NCI-H2196 (cell line): ENCODE data around the gene CEP78.

ENCODE experiments used
- DNase-seq: peaks from one replicate; lab custom pipeline; 2025; ENCODE audit not compliant: unreplicated experiment; lab: John Stamatoyannopoulos, UW

CEP78 gene

DNA sequence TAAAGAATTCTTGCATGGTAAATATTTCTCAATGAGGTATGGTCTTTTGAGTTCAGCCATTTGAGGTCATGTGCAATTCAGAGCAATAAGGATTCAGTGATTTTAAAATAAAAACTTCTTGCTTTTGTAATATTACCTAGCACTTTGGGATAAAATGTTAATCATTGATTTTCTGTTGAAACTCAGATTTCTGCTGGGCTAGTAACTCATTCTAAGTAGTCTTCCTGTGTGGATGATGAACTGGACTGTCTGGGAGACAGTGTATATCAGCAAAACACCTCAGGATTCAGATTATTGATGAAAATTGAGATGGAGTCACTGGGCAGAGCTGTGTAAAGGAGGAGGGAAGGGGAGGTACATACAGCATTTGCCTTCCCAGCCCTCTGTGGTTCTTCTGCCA is 50.2 kb downstream of the CEP78 start:
- no peak for DNase-seq

GRCh38 chr9:78286946-78287388 is 51.1 kb downstream of the CEP78 start:
- DNase-seq, result no peak

DNA sequence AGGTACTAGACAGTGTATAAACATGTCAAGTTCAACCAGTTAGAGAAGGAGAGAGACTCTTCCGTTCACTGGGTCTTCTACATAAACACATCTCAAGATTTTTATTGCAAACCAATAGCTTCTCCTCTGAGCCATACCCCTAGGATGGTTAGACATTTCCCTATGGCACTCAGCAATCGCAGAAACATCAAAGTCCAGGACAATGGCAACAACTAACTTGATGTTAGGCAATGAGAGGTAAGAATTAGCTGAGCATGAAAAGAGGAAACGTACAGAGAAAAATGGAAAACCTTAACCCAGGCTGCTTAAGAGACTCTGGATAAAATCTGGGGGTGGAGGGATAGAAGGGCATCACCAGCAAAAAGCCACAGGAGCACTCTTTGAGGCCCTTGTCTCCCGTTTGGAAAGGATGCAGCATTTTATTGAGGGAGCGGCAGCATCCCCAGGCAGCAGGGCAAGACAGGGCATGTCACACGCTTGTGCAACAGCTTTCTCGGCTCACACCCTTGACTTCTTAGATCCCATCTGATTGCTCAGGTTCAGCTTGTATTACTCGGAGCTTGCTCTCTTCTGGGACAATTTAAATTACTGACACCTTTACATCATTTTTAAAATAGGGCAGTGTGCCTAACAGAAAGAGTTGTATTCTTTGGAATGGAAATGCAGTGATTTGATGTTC is 52.5 kb downstream of the CEP78 start:
- no peak for DNase-seq

- DNase-seq, result no peak
These were observed 53.6 kb downstream of the CEP78 start for GRCh38 chr9:78289474-78289873.

GRCh38 chr9:78291240-78291925 is 55.5 kb downstream of the CEP78 start:
- no peak for DNase-seq

- DNase-seq, result no peak
These were observed 56.2 kb downstream of the CEP78 start for GRCh38 chr9:78292026-78292425.

DNA sequence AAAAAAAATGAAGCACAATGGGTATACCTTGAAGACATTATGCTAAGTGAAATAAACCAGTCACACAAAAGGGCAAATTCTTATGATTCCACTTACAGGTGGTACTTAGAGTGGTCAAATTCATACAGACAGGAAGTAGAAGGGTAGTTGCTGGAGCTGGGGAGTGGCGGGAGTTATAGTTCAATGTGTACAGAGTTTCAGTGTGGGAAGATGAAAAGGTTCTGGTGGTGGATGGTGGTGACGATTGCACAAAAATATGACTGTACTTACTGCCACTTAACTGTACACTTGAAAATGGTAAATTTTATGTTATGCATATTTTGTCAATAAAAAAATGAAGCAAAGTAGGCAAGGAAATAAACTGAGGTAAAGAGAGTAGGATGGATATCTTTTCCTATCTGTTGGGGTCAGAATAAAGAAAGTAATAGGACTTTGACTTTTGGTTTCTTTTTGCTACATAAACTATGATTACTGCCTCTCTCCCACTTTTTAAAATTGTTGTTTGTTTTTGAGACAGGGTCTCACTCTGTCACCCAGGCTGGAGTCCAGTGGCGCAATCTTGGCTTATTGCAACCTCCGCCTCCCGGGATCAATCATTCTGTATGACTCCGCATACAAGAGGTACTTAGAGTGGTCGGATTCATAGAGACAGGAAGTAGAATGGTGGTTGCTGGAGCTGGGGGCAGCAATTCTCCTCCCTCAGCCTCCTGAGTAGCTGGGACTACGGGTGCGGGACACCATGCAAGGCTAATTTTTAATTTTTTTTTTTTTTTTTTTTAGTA is 57.0 kb downstream of the CEP78 start:
- no peak for DNase-seq

DNA sequence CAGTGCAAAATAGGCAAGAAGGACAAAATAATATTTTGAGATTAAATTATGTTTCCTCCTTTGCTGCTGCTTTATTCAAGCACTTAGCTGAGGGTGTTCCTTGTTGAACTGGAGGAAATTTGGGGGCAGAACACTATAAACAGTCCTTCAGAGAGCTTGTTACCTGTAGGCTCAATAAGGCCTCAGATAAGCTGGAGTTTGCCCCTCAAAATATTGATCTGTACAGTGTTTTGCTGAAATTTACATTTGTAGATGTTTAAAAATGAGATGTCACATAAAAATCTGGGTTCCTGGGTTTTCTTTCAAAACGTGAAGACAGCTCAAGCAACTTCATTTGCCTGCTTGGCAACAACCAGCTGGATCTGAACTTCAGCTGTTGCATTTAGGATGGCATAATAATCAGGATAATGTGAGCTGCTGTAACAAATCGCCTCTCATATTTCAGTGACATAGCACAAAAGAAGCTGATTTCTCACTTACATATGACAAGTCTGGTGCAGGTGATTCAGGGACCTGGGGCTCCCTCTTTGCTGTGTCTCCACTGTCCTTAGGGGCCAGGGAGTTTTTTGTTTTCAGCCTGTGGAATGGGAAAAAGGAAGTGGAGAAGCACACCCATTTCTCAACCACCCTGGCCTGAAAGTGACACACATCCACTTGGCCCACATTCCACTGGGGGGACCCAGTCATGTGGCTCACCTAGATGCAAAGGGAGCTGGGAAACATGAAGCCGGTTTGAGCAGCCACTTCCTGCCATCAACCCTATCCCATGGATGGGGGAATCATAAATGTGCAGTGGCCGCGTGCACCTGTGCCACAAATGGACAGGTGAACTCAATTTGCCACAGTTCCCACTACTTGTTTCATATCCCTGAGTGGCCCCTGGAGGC is 58.7 kb downstream of the CEP78 start:
- DNase-seq, result no peak

DNA sequence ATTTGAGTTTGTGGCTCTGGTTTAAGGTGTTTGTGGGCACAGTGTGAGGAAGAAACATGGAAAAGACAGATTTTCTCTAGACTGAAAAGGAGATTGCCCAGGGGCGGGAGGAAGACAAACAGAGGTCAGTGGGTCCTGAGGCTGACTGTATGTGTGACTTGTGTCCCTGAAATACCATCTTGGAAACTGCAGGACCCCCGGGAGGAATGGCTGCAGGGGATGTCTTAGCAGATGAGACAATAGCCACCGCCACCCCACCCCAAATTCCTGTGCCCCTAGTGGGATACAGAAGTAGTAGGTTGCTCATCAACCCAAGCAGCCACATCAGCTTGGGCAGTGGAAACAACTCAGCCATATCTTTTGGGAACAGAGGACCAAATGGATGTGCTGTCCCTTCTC is 59.3 kb downstream of the CEP78 start:
- DNase-seq, result no peak

- no peak for DNase-seq
These were observed 59.9 kb downstream of the CEP78 start for GRCh38 chr9:78295731-78296130.

- peak; percentile 53 for DNase-seq
These were observed 60.5 kb downstream of the CEP78 start for GRCh38 chr9:78296201-78296892.

DNA sequence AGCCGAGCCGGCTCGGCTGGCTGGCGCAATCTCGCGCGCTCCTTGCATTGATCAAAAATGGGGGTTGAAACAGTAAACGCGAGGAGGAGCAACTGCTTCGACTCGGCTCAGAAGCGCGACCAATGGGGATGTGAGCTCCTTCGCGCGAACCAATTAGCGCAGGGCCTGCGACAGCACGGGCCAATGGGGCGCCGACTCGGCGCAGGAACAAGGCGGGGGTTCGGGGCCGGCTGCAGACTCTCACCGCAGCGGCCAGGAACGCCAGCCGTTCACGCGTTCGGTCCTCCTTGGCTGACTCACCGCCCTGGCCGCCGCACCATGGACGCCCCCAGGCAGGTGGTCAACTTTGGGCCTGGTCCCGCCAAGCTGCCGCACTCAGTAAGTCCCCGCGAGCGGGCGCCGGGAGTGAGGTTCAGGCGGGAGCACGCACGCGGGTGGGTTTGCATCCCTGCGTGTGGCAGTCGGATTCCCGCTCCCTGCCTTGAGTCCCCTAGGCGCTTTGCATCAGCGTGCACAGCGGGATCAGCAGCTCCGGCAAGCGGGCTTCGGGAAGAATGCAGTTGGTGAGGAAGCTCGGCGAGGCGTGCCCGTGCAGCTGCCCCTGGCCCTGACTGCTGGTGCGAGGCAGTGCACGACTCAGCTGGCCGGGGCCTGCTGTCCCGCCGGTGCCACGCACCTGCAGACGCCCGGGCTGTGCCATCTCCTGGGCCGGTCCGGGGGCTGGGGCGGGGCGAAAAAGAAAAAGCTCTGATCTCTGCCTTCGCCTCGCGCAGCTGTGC is 61.2 kb downstream of the CEP78 start, which contains the start of gene PSAT1:
PSAT1 (plus strand) TSS at position 233 of the 779 bp plus-strand sequence; CDS start at position 319, 86 bp downstream.
- peak; percentile 95 for DNase-seq

DNA sequence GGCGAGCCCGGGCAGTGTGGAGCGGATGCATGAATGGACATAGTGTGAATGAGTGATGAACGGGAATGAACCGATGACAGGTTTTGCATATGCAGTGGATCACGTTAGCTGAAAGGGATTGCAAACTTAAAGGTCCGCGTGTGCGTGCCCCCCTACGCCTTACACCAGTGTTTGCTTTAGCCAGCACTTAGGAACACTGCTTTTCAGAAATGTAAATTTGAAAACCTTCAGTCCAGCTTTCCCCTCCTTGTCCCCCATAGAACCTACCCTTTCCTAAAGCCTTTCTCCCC is 61.7 kb downstream of the CEP78 start:
- DNase-seq, result no peak

GRCh38 chr9:78298046-78298765 is 62.3 kb downstream of the CEP78 start:
- DNase-seq, result no peak

- no peak for DNase-seq
These were observed 64.3 kb downstream of the CEP78 start for GRCh38 chr9:78300209-78300608.

- no peak for DNase-seq
These were observed 65.6 kb downstream of the CEP78 start for GRCh38 chr9:78301466-78301865.

GRCh38 chr9:78303377-78304062 is 67.6 kb downstream of the CEP78 start:
- DNase-seq, result no peak

- DNase-seq, result no peak
These were observed 68.5 kb downstream of the CEP78 start for GRCh38 chr9:78304357-78304756.
